CD4-positive, alpha-beta T cell (primary cell): Measurements from ENCODE around the gene TPR. TPM values are rescaled to one million over a fixed set of nuclear protein-coding genes. Genes with fewer than 3 reads are reported as not detected.

ENCODE experiments used
- ATAC-seq: fragments of 200-7000 bp; cut with Tn5 transposase; one replicate; pipeline ENCODE4 v1.10.0; 2022; ENCODE audit warnings: mild to moderate bottlenecking; ENCODE audit not compliant: poor library complexity
- CTCF ChIA-PET: fragments of 350-600 bp; sonication (Branson Sonifier 250); formaldehyde crosslinking; loops from one replicate; lab custom pipeline; 2021; ENCODE audit warnings: antibody characterized with exemption, inconsistent platforms; lab: Charles Lee
- POLR2A ChIA-PET: fragments of 350-600 bp; sonication (Branson Sonifier 250); formaldehyde crosslinking; loops from one replicate; lab custom pipeline; 2021; ENCODE audit warnings: antibody characterized with exemption, inconsistent platforms; lab: Charles Lee
- DNase-seq, 14 experiments: peaks; one replicate each; pipeline ENCODE4 v3.0.0-alpha.2; 2013 to 2020; ENCODE audit warnings: mixed read lengths in 2 of 14
- H3K27ac ChIP-seq, 2 donors: one replicate each; pipeline versions ENCODE4 v1.5.1 to v1.7.0; 2013; ENCODE audit warnings: low read length in 2 of 2, low read depth in 1 of 2, mild to moderate bottlenecking in 1 of 2
- H3K27me3 ChIP-seq, 2 experiments: 1 replicate in 1 of 2; 2 replicates in 1 of 2; pipeline versions ENCODE4 v1.6.1 to v1.7.0; 2013; ENCODE audit warnings: low read length in 2 of 2, control low read depth in 1 of 2, mild to moderate bottlenecking in 1 of 2, moderate library complexity in 1 of 2; ENCODE audit not compliant: insufficient read depth in 2 of 2, control insufficient read depth in 1 of 2
- H3K36me3 ChIP-seq: one replicate; pipeline ENCODE4 v1.6.1; 2013; ENCODE audit warnings: low read length, control low read depth; ENCODE audit not compliant: insufficient read depth
- H3K4me1 ChIP-seq: one replicate; pipeline ENCODE4 v1.6.1; 2013; ENCODE audit warnings: low read length, control low read depth; ENCODE audit not compliant: insufficient read depth
- H3K4me3 ChIP-seq: one replicate; pipeline ENCODE4 v1.5.1; 2013; ENCODE audit warnings: mild to moderate bottlenecking, low read length, moderate library complexity
- H3K9me3 ChIP-seq, 2 experiments: 1 replicate in 1 of 2; 2 replicates in 1 of 2; pipeline versions ENCODE4 v1.6.1 to v1.7.0; 2013; ENCODE audit warnings: low read length in 2 of 2, mild to moderate bottlenecking in 2 of 2, control low read depth in 1 of 2, moderate library complexity in 1 of 2; ENCODE audit not compliant: control insufficient read depth in 1 of 2, insufficient read depth in 1 of 2
- H3K27ac Mint-ChIP-seq: one replicate; pipeline ENCODE4 v1.8.0; 2020; ENCODE audit warnings: mixed read lengths
- H3K27me3 Mint-ChIP-seq: one replicate; pipeline ENCODE4 v1.8.0; 2021; ENCODE audit warnings: mixed read lengths
- H3K36me3 Mint-ChIP-seq: one replicate; pipeline ENCODE4 v1.8.0; 2021; ENCODE audit warnings: low read depth, mixed read lengths
- H3K4me1 Mint-ChIP-seq: one replicate; pipeline ENCODE4 v1.8.0; 2021; ENCODE audit warnings: low read depth, mixed read lengths
- H3K4me3 Mint-ChIP-seq: one replicate; pipeline ENCODE4 v1.8.0; 2020; ENCODE audit warnings: mild to moderate bottlenecking, mixed read lengths
- H3K9me3 Mint-ChIP-seq: one replicate; pipeline ENCODE4 v1.8.0; 2020; ENCODE audit warnings: mixed read lengths
- intact Hi-C, 2 experiments: fragments of 100-400 bp; cut with DNase I in 1 of 2; cut with micrococcal nuclease in 1 of 2; formaldehyde crosslinking; loops; one replicate each; pipeline versions ENCODE4 v1.15.1 to v1.9.0; 2023 to 2025; cut with DNase I, micrococcal nuclease
- total RNA-seq, 174 experiments: library from RNA in 2 of 174; stranded (reverse) in 2 of 174; gene quantifications; one replicate each; pipeline ENCODE4 v1.2.3 and lab custom pipeline; 2021 to 2026
- TF ChIP-seq, protein P1 (sequence below): fragments of 200-600 bp; IDR thresholded peaks from one replicate; pipeline ENCODE4 v1.8.0; 2022; ENCODE audit warnings: antibody characterized with exemption, mild to moderate bottlenecking

TPR gene
- total RNA-seq, 2 experiments from 2014 or later = 82.3 to 91.3 TPM

DNA sequence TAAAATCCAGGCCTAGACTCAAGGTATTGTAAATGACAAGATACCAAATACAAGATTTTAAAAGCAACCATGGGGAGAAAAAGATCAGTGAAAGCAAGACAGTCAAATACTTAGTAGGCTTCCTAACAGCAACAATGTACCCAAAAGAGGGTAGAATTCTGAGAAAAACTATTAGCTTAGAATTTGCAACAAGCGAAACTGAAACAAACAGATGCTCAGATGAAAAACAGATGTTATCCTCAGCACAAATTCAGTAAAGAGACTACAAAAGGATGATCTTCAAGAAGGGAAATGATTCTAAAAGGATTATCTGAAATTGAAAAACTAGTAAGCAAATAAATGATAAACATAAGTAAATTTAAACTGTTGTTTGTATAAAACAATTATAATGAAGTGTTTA is 45.9 kb upstream of the TPR start:
- intact Hi-C loops = no loop called here
- no peak for ATAC-seq
- Histone ChIP-seq H3K4me1 (no peaks in the 10 kb centered on the region), H3K27ac (no peak overlapping the region), H3K9me3 (no peaks in the 10 kb centered on the region), H3K36me3 (peaks cover 14% of the 10 kb centered on the region), H3K27me3 (no peaks in the 10 kb centered on the region), H3K4me3 (no peak overlapping the region)
- POLR2A ChIA-PET = no interaction called here
- H3K9me3 Mint-ChIP-seq = no peaks in the 10 kb centered on the region
- H3K27ac Mint-ChIP-seq = peak overlapping the region; percentile 50
- H3K4me3 Mint-ChIP-seq = no peak overlapping the region
- H3K4me1 Mint-ChIP-seq = peaks cover 6% of the 10 kb centered on the region
- peak in 1 of 14 experiments; percentile 19 for DNase-seq
- H3K27me3 Mint-ChIP-seq = no peaks in the 10 kb centered on the region
- H3K36me3 Mint-ChIP-seq = peaks cover 34% of the 10 kb centered on the region
- TF ChIP-seq, protein P1, sequence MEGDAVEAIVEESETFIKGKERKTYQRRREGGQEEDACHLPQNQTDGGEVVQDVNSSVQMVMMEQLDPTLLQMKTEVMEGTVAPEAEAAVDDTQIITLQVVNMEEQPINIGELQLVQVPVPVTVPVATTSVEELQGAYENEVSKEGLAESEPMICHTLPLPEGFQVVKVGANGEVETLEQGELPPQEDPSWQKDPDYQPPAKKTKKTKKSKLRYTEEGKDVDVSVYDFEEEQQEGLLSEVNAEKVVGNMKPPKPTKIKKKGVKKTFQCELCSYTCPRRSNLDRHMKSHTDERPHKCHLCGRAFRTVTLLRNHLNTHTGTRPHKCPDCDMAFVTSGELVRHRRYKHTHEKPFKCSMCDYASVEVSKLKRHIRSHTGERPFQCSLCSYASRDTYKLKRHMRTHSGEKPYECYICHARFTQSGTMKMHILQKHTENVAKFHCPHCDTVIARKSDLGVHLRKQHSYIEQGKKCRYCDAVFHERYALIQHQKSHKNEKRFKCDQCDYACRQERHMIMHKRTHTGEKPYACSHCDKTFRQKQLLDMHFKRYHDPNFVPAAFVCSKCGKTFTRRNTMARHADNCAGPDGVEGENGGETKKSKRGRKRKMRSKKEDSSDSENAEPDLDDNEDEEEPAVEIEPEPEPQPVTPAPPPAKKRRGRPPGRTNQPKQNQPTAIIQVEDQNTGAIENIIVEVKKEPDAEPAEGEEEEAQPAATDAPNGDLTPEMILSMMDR = no peak
- CTCF ChIA-PET = no interaction called here

DNA sequence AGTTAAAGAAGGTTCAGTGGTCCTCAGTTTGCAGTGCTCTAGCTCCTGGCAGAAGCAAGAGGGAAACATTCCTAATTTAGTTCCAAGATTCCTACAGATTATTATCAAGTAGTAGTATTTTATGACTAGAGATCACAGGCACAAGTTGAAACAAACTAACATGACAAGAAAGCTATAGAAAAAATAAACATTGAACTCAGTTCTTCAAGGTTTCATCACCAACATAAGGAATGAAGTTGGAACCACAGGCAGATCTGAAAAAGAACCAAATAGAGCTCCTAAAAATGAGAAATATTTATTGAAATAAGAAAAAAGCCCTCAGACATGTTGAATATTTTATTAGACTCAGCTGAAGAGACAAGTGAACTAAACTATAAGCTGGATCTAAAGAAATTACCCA is 45.3 kb upstream of the TPR start:
- Histone ChIP-seq H3K27ac (no peak overlapping the region), H3K36me3 (peaks cover 19% of the 10 kb centered on the region), H3K27me3 (no peaks in the 10 kb centered on the region), H3K4me3 (no peak overlapping the region), H3K4me1 (no peaks in the 10 kb centered on the region), H3K9me3 (no peaks in the 10 kb centered on the region)
- H3K27me3 Mint-ChIP-seq = no peaks in the 10 kb centered on the region
- DNase-seq (no peak), ATAC-seq (no peak)
- TF ChIP-seq, protein P1 = no peak
- peaks cover 6% of the 10 kb centered on the region for H3K4me1 Mint-ChIP-seq
- intact Hi-C loops = no loop called here
- POLR2A ChIA-PET = interaction anchor here (0.7 kb wide), 1 partner anchor 10 kb away, joined by 5 read pairs; no protein-coding TSS in a partner anchor
- H3K4me3 Mint-ChIP-seq = no peak overlapping the region
- peak overlapping the region; percentile 50 for H3K27ac Mint-ChIP-seq
- no peaks in the 10 kb centered on the region for H3K9me3 Mint-ChIP-seq
- H3K36me3 Mint-ChIP-seq = peaks cover 36% of the 10 kb centered on the region
- CTCF ChIA-PET = no interaction called here

DNA sequence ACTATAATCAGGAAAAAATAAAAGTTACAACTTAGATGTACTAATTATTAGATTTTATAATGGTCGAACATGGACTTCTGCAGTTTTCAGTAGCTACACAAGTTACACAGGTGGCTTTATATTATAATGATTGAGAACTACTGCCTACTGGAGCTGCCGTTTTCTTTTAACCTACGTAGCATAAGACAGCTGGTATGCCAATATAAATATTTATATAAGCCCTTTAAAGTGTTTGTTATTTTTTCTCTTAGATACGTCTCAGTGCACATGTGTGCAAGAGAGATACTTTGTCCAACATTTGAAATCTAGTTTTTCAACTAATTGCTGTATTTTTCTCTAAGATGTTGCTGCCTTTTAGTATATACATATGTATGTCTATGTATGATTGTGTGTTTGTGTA is 43.5 kb upstream of the TPR start:
- no peaks in the 10 kb centered on the region for H3K27me3 ChIP-seq
- Mint-ChIP-seq H3K27ac (no peak overlapping the region), H3K4me3 (no peak overlapping the region), H3K4me1 (peaks cover 6% of the 10 kb centered on the region), H3K9me3 (no peaks in the 10 kb centered on the region), H3K27me3 (no peaks in the 10 kb centered on the region), H3K36me3 (peaks cover 35% of the 10 kb centered on the region)
- TF ChIP-seq, protein P1 = no peak
- H3K36me3 ChIP-seq = peaks cover 20% of the 10 kb centered on the region
- DNase-seq (no peak), ATAC-seq (no peak)
- no peak overlapping the region for H3K27ac ChIP-seq
- ChIA-PET CTCF (interaction anchor here (1.5 kb wide), 1 partner anchor 15 kb away, joined by 5 read pairs; no protein-coding TSS in a partner anchor), POLR2A (no interaction called here)
- intact Hi-C loops = no loop called here
- H3K9me3 ChIP-seq = no peaks in the 10 kb centered on the region
- no peak overlapping the region for H3K4me3 ChIP-seq
- H3K4me1 ChIP-seq = no peaks in the 10 kb centered on the region
